Kidney (tissue), 14 donors: ENCODE results near the gene SBF2. TPM values are rescaled to one million over a fixed set of nuclear protein-coding genes. Genes with fewer than 3 reads are reported as not detected.
A peak's percentile ranks its signal among the peaks of the same experiment; 100 is the strongest.

Source experiments
- DNase-seq, 5 donors: peaks; one replicate each; pipeline ENCODE4 v3.0.0-alpha.2; 2013 to 2020
- FAIRE-seq: peaks from 2 replicates; lab custom pipeline; 2012; peaks lifted over from hg19 to GRCh38; lab: Jason Lieb, UNC
- H3K27ac ChIP-seq, 2 donors: one replicate each; pipeline ENCODE4 v1.7.0; 2013; ENCODE audit warnings: low read depth in 2 of 2, low read length in 2 of 2, inconsistent platforms in 1 of 2
- H3K27me3 ChIP-seq: one replicate; pipeline ENCODE4 v1.7.1; 2013; ENCODE audit warnings: low read length, inconsistent platforms; ENCODE audit not compliant: control insufficient read depth, insufficient read depth
- H3K36me3 ChIP-seq, 3 donors: one replicate each; pipeline versions ENCODE4 v1.7.0 to v1.7.1; 2013; ENCODE audit warnings: low read length in 3 of 3, control low read depth in 1 of 3, inconsistent platforms in 1 of 3; ENCODE audit not compliant: insufficient read depth in 3 of 3, control insufficient read depth in 2 of 3
- H3K4me1 ChIP-seq, 3 donors: one replicate each; pipeline versions ENCODE4 v1.7.0 to v1.7.1; 2013; ENCODE audit warnings: low read length in 3 of 3, inconsistent platforms in 1 of 3, low read depth in 1 of 3; ENCODE audit not compliant: control insufficient read depth in 2 of 3, insufficient read depth in 2 of 3
- H3K4me3 ChIP-seq, 3 donors: one replicate each; pipeline versions ENCODE4 v1.7.0 to v1.8.1; 2013; ENCODE audit warnings: low read length in 3 of 3, control low read depth in 1 of 3, inconsistent platforms in 1 of 3
- H3K9ac ChIP-seq, 3 donors: one replicate each; pipeline versions ENCODE4 v1.7.0 to v1.7.1; 2013; ENCODE audit warnings: low read length in 3 of 3, control low read depth in 1 of 3, inconsistent platforms in 1 of 3
- H3K9me3 ChIP-seq, 3 donors: one replicate each; pipeline versions ENCODE4 v1.7.0 to v1.7.1; 2013; ENCODE audit warnings: low read length in 3 of 3, control low read depth in 1 of 3, inconsistent platforms in 1 of 3; ENCODE audit not compliant: control insufficient read depth in 2 of 3, insufficient read depth in 1 of 3
- intact Hi-C: fragments of 100-400 bp; cut with DNase I; formaldehyde crosslinking; loops from one replicate; pipeline ENCODE4 v1.11.1; 2022
- polyA plus RNA-seq: library from polyadenylated mRNA; stranded (reverse); fragments of 350-450 nt; fragmentation: Illumina TruSeq; extraction: RNeasy Lipid Tissue Mini Kit (QIAGEN cat#74804); gene quantifications from one replicate; pipeline ENCODE4 v1.2.3, GENCODE V29; 2014; ENCODE audit warnings: low read depth, low replicate concordance; ENCODE audit not compliant: insufficient read depth
- total RNA-seq: library from RNA; stranded (reverse); fragmentation: NEBNext Ultra II Directional; extraction: Animal tissue kit (Norgen Biotek cat#: 25700); gene quantifications from one replicate; pipeline ENCODE4 v1.2.1, GENCODE V29; 2021
- TF ChIP-seq, protein P1 (sequence below): IDR thresholded peaks from 3 replicates; pipeline ENCODE4 v1.5.1; 2012; ENCODE audit warnings: mild to moderate bottlenecking, moderate library complexity, borderline replicate concordance; ENCODE audit not compliant: insufficient read depth; ENCODE audit errors: extremely low read depth
- donor health status: control.
- donor health status: control.
- donor health status: control.
- donor health status: control.
- donor health status: control.
- donor health status: DM: yes; HTN: yes; CAD: no.
- donor health status: Normal renal cell carcinoma (clear cell type).

SBF2 gene
- total and polyA plus RNA-seq, 2 donors from 2014 or later, result 13.1 to 55.4 TPM

DNA sequence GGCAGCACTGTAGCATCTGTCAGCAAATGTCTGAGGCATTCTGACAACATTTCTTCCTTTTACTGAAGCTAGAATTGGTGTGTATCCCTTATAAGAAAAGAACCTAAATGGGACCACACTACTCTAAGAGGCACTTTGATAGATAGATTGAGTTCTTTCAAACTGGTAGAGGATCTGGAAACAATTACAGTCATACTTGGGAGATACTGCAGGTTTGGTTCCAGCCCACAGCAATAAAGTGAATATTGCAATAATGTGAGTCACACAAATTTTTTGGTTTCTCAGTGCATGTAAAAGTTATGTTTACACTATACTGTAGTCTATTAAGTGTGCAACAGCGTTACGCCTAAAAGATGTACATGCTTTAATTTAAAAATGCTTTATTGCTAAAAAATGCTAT lies 96.9 kb downstream of the SBF2 start:
- no peak for FAIRE-seq
- TF ChIP-seq, protein P1, sequence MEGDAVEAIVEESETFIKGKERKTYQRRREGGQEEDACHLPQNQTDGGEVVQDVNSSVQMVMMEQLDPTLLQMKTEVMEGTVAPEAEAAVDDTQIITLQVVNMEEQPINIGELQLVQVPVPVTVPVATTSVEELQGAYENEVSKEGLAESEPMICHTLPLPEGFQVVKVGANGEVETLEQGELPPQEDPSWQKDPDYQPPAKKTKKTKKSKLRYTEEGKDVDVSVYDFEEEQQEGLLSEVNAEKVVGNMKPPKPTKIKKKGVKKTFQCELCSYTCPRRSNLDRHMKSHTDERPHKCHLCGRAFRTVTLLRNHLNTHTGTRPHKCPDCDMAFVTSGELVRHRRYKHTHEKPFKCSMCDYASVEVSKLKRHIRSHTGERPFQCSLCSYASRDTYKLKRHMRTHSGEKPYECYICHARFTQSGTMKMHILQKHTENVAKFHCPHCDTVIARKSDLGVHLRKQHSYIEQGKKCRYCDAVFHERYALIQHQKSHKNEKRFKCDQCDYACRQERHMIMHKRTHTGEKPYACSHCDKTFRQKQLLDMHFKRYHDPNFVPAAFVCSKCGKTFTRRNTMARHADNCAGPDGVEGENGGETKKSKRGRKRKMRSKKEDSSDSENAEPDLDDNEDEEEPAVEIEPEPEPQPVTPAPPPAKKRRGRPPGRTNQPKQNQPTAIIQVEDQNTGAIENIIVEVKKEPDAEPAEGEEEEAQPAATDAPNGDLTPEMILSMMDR, result no peak
- Histone ChIP-seq H3K4me1 (no peaks in the 10 kb centered on the region), H3K4me3 (no peak overlapping the region), H3K9me3 (peaks cover 0 to 1% (median 0%) of the 10 kb centered on the region in 3 donors), H3K9ac (no peak overlapping the region), H3K27ac (no peak overlapping the region), H3K36me3 (peaks cover 0 to 2% (median 0%) of the 10 kb centered on the region in 3 donors), H3K27me3 (no peaks in the 10 kb centered on the region)
- intact Hi-C loops, result no loop called here
- DNase-seq, result no peak

DNA sequence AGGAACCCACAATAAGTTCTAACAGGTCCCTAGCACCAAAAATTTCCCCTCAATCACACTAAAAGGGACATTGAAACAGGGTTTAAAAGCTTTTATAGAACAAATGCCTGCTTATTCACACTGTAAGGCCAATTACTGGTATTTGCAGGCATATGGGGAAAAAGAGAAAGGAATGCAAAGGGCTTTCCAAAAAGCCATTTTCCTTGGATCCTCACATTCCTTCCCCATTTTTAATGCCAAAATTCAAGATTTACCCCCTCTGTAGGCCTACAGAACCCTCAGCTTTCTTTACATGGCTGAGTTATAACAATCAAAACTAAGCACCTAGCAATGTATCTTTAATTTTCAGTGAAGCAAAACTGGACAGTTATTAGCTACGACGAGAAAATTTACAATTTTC lies 102.0 kb downstream of the SBF2 start:
- Histone ChIP-seq H3K9me3 (no peaks in the 10 kb centered on the region), H3K27ac (no peak overlapping the region), H3K27me3 (no peaks in the 10 kb centered on the region), H3K9ac (no peak overlapping the region), H3K4me1 (peaks cover 0 to 1% (median 0%) of the 10 kb centered on the region in 3 donors), H3K36me3 (peaks cover 0 to 5% (median 0%) of the 10 kb centered on the region in 3 donors), H3K4me3 (no peak overlapping the region)
- DNase-seq (no peak), FAIRE-seq (no peak)
- intact Hi-C loops, result no loop called here
- TF ChIP-seq, protein P1, result no peak

DNA sequence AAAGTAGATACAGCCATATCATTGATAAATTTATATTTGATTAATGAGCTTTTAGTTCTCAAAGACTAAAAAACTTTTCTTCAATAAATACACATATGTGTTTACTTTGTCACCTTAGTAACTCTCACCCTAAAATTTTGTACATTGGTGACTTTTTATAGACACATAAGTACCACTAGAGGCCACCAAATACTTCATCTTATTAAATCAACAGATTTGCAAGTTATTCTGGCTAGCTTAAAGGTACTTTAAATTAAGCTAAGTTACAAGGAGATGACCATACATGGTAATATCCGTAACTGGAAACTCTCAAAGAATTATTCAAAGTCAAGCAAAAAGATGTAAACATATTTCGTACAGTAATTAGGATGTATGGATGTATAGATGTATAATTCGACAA lies 112.2 kb downstream of the SBF2 start:
- no peak overlapping the region for H3K9ac ChIP-seq
- TF ChIP-seq, protein P1, result peak; percentile 18
- peak in 2 of 5 donors; percentile 17 to 48 for DNase-seq
- peak; percentile 78 for FAIRE-seq
- no peaks in the 10 kb centered on the region for H3K9me3 ChIP-seq
- no peak overlapping the region for H3K4me3 ChIP-seq
- no peak overlapping the region for H3K27ac ChIP-seq
- no peaks in the 10 kb centered on the region for H3K36me3 ChIP-seq
- no peaks in the 10 kb centered on the region for H3K27me3 ChIP-seq
- H3K4me1 ChIP-seq, result peaks cover 0 to 3% (median 0%) of the 10 kb centered on the region in 3 donors
- intact Hi-C loops, result no loop called here

DNA sequence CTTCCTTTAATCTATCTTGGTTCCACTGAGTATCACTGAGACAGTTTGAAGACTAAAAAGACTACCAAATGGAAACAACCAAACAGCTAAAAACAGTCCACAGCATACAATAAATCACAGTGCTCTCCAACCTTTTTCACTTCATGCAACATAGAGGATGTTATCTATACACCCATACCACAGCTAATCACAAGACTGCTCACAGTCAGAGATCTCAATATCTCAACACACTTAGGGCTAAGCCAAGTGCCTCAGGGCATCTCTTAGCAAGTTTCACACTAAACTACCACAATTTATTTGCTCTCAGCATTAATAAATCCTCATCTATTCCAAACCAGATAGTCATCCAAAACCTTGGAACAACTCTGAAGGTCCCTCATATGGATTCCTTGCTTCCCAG lies 129.4 kb downstream of the SBF2 start:
- no peak overlapping the region for H3K4me3 ChIP-seq
- DNase-seq (no peak), FAIRE-seq (no peak)
- H3K4me1 ChIP-seq, result no peaks in the 10 kb centered on the region
- H3K27ac ChIP-seq, result no peak overlapping the region
- no peaks in the 10 kb centered on the region for H3K9me3 ChIP-seq
- intact Hi-C loops, result no loop called here
- no peaks in the 10 kb centered on the region for H3K36me3 ChIP-seq
- no peaks in the 10 kb centered on the region for H3K27me3 ChIP-seq
- TF ChIP-seq, protein P1, result no peak
- no peak overlapping the region for H3K9ac ChIP-seq
